CD8-positive, alpha-beta memory T cell (primary cell): Measurements from ENCODE around the gene PCED1B. TPM values are rescaled to one million over a fixed set of nuclear protein-coding genes. Genes with fewer than 3 reads are reported as not detected.
A peak's percentile ranks its signal among the peaks of the same experiment; 100 is the strongest.
"Not testable (repeated sequence)": the region's sequence is repeated elsewhere in the genome, so short reads cannot be mapped to it uniquely, and the experiment has no call there.

Experiments used
- CTCF ChIA-PET: fragments of 350-600 bp; sonication (Branson Sonifier 250); formaldehyde crosslinking; loops from one replicate; lab custom pipeline; 2021; ENCODE audit warnings: antibody characterized with exemption; lab: Charles Lee
- POLR2A ChIA-PET: fragments of 350-600 bp; sonication (Branson Sonifier 250); formaldehyde crosslinking; loops from one replicate; lab custom pipeline; 2021; ENCODE audit warnings: antibody characterized with exemption; lab: Charles Lee
- DNase-seq, 5 donors: peaks; one replicate each; pipeline versions ENCODE4 v3.0.0 to v3.0.0-alpha.2; 2020 to 2022; ENCODE audit warnings: mixed read lengths in 1 of 5
- H3K27ac ChIP-seq: one replicate; pipeline ENCODE4 v1.7.0; 2013; ENCODE audit warnings: low read depth, mild to moderate bottlenecking, low read length, moderate library complexity
- H3K27me3 ChIP-seq: 2 replicates; pipeline ENCODE4 v1.7.0; 2013; ENCODE audit warnings: low read length, mild to moderate bottlenecking; ENCODE audit not compliant: insufficient read depth, poor library complexity, severe bottlenecking
- H3K36me3 ChIP-seq: 2 replicates; pipeline ENCODE4 v1.7.0; 2013; ENCODE audit warnings: mild to moderate bottlenecking, low read length, moderate library complexity; ENCODE audit not compliant: insufficient read depth
- H3K4me1 ChIP-seq: 2 replicates; pipeline ENCODE4 v1.7.0; 2013; ENCODE audit warnings: mild to moderate bottlenecking, low read length, moderate library complexity; ENCODE audit not compliant: insufficient read depth
- H3K4me3 ChIP-seq: 2 replicates; pipeline ENCODE4 v1.7.0; 2013; ENCODE audit warnings: mild to moderate bottlenecking, low read length
- H3K9me3 ChIP-seq: 2 replicates; pipeline ENCODE4 v1.7.0; 2013; ENCODE audit warnings: mild to moderate bottlenecking, low read length
- H3K27ac Mint-ChIP-seq, 8 donors: one replicate each; pipeline ENCODE4 v1.8.0; 2020 to 2021; ENCODE audit warnings: mixed read lengths in 8 of 8, mild to moderate bottlenecking in 6 of 8, inconsistent platforms in 3 of 8, moderate library complexity in 3 of 8
- H3K27me3 Mint-ChIP-seq, 2 donors: one replicate each; pipeline ENCODE4 v1.8.0; 2020 to 2021; ENCODE audit warnings: mixed read lengths in 2 of 2, mild to moderate bottlenecking in 1 of 2, moderate library complexity in 1 of 2
- H3K36me3 Mint-ChIP-seq, 3 donors: one replicate each; pipeline ENCODE4 v1.8.0; 2020 to 2021; ENCODE audit warnings: mixed read lengths in 3 of 3, inconsistent platforms in 1 of 3, mild to moderate bottlenecking in 1 of 3
- H3K4me1 Mint-ChIP-seq, 3 donors: one replicate each; pipeline ENCODE4 v1.8.0; 2020 to 2021; ENCODE audit warnings: mixed read lengths in 3 of 3, inconsistent platforms in 1 of 3, mild to moderate bottlenecking in 1 of 3
- H3K4me3 Mint-ChIP-seq, 7 donors: one replicate each; pipeline ENCODE4 v1.8.0; 2020 to 2021; ENCODE audit warnings: mixed read lengths in 7 of 7, mild to moderate bottlenecking in 6 of 7, moderate library complexity in 4 of 7, inconsistent platforms in 2 of 7
- H3K9me3 Mint-ChIP-seq, 5 donors: one replicate each; pipeline ENCODE4 v1.8.0; 2020 to 2022; ENCODE audit warnings: mixed read lengths in 5 of 5, mild to moderate bottlenecking in 3 of 5, moderate library complexity in 2 of 5, inconsistent platforms in 1 of 5
- polyA plus RNA-seq: library from polyadenylated mRNA; unstranded; fragments of 300-500 nt; fragmentation: Illumina TruSeq; gene quantifications from one replicate; pipeline ENCODE4 v1.2.3, GENCODE V29; 2021
- total RNA-seq, 2 experiments: library from RNA; stranded (reverse); gene quantifications; one replicate each; pipeline ENCODE4 v1.2.3, GENCODE V29; 2021

PCED1B gene
- total and polyA plus RNA-seq, 3 experiments from 2014 or later: 52.8 to 73.3 (median 56.9) TPM

DNA sequence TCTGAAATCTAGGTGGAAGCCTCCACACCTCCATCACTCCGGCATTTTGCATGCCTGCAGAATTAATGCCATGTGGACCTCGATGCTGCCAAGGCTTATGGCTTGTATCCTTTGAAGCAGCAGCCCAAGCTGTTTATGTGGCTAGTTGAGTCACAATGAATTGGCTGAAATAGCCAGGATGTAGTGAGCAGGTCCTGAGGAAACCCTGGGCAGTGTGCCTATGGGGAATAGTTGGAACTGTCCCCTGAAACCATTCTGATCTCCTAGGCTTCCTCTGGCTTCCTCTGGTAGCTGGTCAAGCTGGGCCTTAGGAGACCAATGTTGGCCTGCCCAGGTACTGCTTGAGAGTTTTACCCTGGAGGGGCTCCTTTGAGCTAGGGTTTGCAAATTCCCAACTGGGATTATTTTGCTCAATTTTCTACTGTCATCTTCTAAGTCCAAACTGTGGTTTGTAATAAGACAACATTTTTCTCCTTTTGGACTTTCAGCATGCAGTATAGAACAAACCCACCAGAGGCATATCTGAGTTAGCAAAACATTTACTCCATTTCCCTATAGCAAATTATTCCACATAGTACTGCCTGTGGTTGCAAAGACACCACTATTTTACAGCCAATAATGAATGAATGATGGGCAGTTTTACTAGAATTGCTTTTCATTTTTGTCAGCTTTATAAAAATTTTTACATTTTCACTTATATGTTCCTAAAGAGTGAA is 85.5 kb downstream of the PCED1B start:
- Histone ChIP-seq H3K27ac (no peak overlapping the region), H3K4me1 (no peaks in the 10 kb centered on the region), H3K27me3 (no peaks in the 10 kb centered on the region), H3K36me3 (no peaks in the 10 kb centered on the region), H3K9me3 (no peaks in the 10 kb centered on the region), H3K4me3 (no peak overlapping the region)
- H3K36me3 Mint-ChIP-seq: peaks cover 27 to 62% (median 45%) of the 10 kb centered on the region in 3 donors
- DNase-seq: no peak
- H3K27me3 Mint-ChIP-seq: no peaks in the 10 kb centered on the region
- no peak overlapping the region for H3K27ac Mint-ChIP-seq
- peaks cover 25 to 53% (median 48%) of the 10 kb centered on the region in 3 donors for H3K4me1 Mint-ChIP-seq
- POLR2A ChIA-PET: no interaction called here
- CTCF ChIA-PET: interaction anchor here (0.6 to 1.6 kb wide), 4 partner anchors 27 to 233 kb away, joined by 3 to 4 read pairs (median 3); no protein-coding TSS in a partner anchor
- peaks cover 0 to 2% (median 0%) of the 10 kb centered on the region in 5 donors for H3K9me3 Mint-ChIP-seq
- H3K4me3 Mint-ChIP-seq: no peak overlapping the region

DNA sequence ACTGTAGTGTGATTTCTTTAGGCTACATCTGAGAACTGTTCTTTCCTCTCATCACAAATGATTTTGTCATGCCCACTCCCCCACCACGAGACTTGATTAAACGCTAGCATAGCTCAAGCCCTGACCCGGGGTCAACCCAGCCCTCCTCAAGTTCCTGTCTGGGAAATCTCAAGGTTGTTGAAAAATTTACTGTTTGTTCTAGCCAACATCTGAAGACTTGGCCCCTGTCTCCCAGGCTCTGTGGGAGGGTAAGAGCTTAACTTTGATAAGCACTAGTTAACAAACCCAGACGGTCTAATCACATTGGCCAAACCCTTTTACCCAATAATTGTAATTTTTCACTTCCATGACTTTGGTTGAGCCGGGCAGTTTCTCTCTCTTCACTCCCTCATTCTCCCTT is 86.5 kb downstream of the PCED1B start:
- H3K4me1 ChIP-seq: no peaks in the 10 kb centered on the region
- no peaks in the 10 kb centered on the region for H3K27me3 ChIP-seq
- ChIA-PET CTCF (interaction anchor here (1.0 to 1.6 kb wide), 4 partner anchors 16 to 232 kb away, joined by 3 to 4 read pairs (median 4); no protein-coding TSS in a partner anchor), POLR2A (no interaction called here)
- Mint-ChIP-seq H3K27me3 (no peaks in the 10 kb centered on the region), H3K4me3 (no peak overlapping the region), H3K4me1 (peaks cover 27 to 53% (median 50%) of the 10 kb centered on the region in 3 donors), H3K36me3 (peaks cover 29 to 62% (median 47%) of the 10 kb centered on the region in 3 donors), H3K9me3 (peaks cover 0 to 5% (median 3%) of the 10 kb centered on the region in 5 donors), H3K27ac (peak overlapping the region in 3 of 8 donors; percentile 3 to 92 (median 26))
- H3K9me3 ChIP-seq: no peaks in the 10 kb centered on the region
- no peak for DNase-seq
- H3K36me3 ChIP-seq: no peaks in the 10 kb centered on the region
- H3K27ac ChIP-seq: no peak overlapping the region
- no peak overlapping the region for H3K4me3 ChIP-seq

DNA sequence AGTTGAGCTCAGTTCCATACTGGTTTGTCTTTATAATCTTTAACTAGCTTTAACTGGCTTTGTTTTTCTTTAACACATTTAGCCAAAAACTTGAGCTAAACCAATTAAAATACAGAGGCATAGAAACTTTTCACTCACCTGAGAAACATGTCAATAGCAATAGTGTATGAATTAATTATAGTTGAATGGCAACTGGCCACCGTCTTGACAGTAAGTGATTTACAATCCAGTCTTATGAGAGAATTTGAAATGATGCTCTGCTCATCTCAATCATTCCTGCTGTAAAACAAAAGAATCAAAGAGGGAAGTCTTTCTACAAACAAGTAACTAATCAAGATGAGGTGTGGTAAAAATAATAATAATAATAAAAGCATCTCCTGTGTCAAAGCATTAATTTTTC is 86.9 kb downstream of the PCED1B start:
- Histone ChIP-seq H3K4me3 (no peak overlapping the region), H3K4me1 (no peaks in the 10 kb centered on the region), H3K9me3 (no peaks in the 10 kb centered on the region), H3K36me3 (no peaks in the 10 kb centered on the region), H3K27ac (no peak overlapping the region), H3K27me3 (no peaks in the 10 kb centered on the region)
- Mint-ChIP-seq H3K36me3 (peaks cover 29 to 60% (median 45%) of the 10 kb centered on the region in 3 donors), H3K9me3 (peaks cover 0 to 5% (median 2%) of the 10 kb centered on the region in 5 donors), H3K27ac (peak overlapping the region in 2 of 8 donors; percentile 3 to 92), H3K27me3 (no peaks in the 10 kb centered on the region), H3K4me1 (peaks cover 27 to 53% (median 45%) of the 10 kb centered on the region in 3 donors), H3K4me3 (no peak overlapping the region)
- ChIA-PET POLR2A (no interaction called here), CTCF (interaction anchor here (1.4 to 1.6 kb wide), 2 partner anchors 16 to 26 kb away, joined by 4 read pairs; no protein-coding TSS in a partner anchor)
- no peak for DNase-seq

GRCh38 chr12:47170281-47170680 is 90.9 kb downstream of the PCED1B start:
- ChIA-PET POLR2A (interaction anchor here (0.7 kb wide), 1 partner anchor 35 kb away, joined by 3 read pairs; no protein-coding TSS in a partner anchor), CTCF (interaction anchor here (0.9 kb wide), 1 partner anchor 227 kb away, joined by 3 read pairs; no protein-coding TSS in a partner anchor)
- H3K4me3 ChIP-seq, DNase-seq, H3K4me1 ChIP-seq, H3K27ac Mint-ChIP-seq, H3K9me3 ChIP-seq, H3K27me3 Mint-ChIP-seq, H3K9me3 Mint-ChIP-seq, H3K36me3 ChIP-seq, H3K27ac ChIP-seq, H3K4me3 Mint-ChIP-seq, H3K27me3 ChIP-seq: not testable (repeated sequence)
- Mint-ChIP-seq H3K36me3 (peaks cover 33 to 51% (median 40%) of the 10 kb centered on the region in 3 donors), H3K4me1 (peaks cover 12 to 54% (median 43%) of the 10 kb centered on the region in 3 donors)

GRCh38 chr12:47178014-47178413 is 98.6 kb downstream of the PCED1B start:
- no peaks in the 10 kb centered on the region for H3K9me3 ChIP-seq
- Mint-ChIP-seq H3K36me3 (peaks cover 15 to 60% (median 31%) of the 10 kb centered on the region in 3 donors), H3K9me3 (no peaks in the 10 kb centered on the region), H3K4me3 (peak overlapping the region in 1 of 7 donors; percentile 23), H3K27ac (peak overlapping the region in 1 of 8 donors; percentile 36), H3K4me1 (peaks cover 33 to 59% (median 53%) of the 10 kb centered on the region in 3 donors), H3K27me3 (no peaks in the 10 kb centered on the region)
- ChIA-PET CTCF (no interaction called here), POLR2A (no interaction called here)
- no peak overlapping the region for H3K27ac ChIP-seq
- no peak for DNase-seq
- no peaks in the 10 kb centered on the region for H3K36me3 ChIP-seq
- H3K4me3 ChIP-seq: no peak overlapping the region
- H3K27me3 ChIP-seq: no peaks in the 10 kb centered on the region
- no peaks in the 10 kb centered on the region for H3K4me1 ChIP-seq

DNA sequence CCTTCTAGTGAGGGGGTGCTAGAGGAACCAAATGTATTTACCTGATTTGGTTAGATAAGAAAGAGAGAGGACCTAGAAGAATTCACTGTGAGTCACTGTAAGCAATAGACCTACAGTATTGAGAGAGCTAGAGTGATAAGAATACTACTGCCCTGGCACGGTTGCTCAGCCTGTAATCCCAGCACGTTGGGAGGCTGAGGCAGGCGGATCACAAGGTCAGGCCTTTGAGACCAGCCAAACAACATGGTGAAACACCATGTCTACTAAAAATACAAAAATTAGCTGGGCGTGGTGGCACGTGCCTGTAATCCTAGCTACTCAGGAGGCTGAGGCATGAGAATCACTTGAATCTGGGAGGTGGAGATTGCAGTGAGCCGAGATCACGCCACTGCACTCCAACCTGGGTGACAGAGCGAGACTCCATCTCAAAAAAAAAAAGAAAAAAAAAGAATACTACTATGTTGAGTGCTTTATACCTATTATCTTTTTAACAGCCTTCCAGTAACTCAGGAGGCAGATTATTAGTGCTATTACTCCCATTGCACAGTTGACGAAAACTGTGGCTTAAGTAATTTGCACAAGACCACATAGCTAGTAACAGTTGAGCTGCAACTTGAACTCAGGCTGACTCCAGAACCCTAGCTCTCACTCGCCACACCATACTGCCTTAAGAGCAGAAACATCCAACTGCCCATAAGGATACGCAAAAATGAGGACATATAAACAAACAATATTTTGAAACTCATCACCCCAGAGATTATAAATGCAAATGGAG is 102.9 kb downstream of the PCED1B start:
- POLR2A ChIA-PET, H3K4me1 ChIP-seq, DNase-seq, H3K27me3 ChIP-seq, H3K27me3 Mint-ChIP-seq, H3K9me3 ChIP-seq, H3K4me3 ChIP-seq, H3K4me3 Mint-ChIP-seq, H3K36me3 ChIP-seq, H3K27ac ChIP-seq, H3K9me3 Mint-ChIP-seq: not testable (repeated sequence)
- Mint-ChIP-seq H3K36me3 (peaks cover 15 to 65% (median 20%) of the 10 kb centered on the region in 3 donors), H3K27ac (peak overlapping the region in 4 of 8 donors; percentile 15 to 73 (median 54)), H3K4me1 (peaks cover 35 to 69% (median 65%) of the 10 kb centered on the region in 3 donors)
- CTCF ChIA-PET: interaction anchor here (0.9 kb wide), 1 partner anchor 15 kb away, joined by 3 read pairs; no protein-coding TSS in a partner anchor

GRCh38 chr12:47184229-47184628 is 104.8 kb downstream of the PCED1B start:
- no peak overlapping the region for H3K4me3 Mint-ChIP-seq
- Histone ChIP-seq H3K4me3 (no peak overlapping the region), H3K36me3 (no peaks in the 10 kb centered on the region), H3K4me1 (peaks cover 24% of the 10 kb centered on the region), H3K9me3 (no peaks in the 10 kb centered on the region), H3K27ac (no peak overlapping the region), H3K27me3 (no peaks in the 10 kb centered on the region)
- DNase-seq: no peak
- H3K27ac Mint-ChIP-seq: no peak overlapping the region
- ChIA-PET POLR2A (no interaction called here), CTCF (no interaction called here)
- peaks cover 15 to 63% (median 25%) of the 10 kb centered on the region in 3 donors for H3K36me3 Mint-ChIP-seq
- H3K27me3 Mint-ChIP-seq: no peaks in the 10 kb centered on the region
- H3K4me1 Mint-ChIP-seq: peaks cover 42 to 71% (median 67%) of the 10 kb centered on the region in 3 donors
- no peaks in the 10 kb centered on the region for H3K9me3 Mint-ChIP-seq
